GM18858 (cell line): ENCODE data around the gene RASAL2.
"Not testable (repeated sequence)": the region's sequence is repeated elsewhere in the genome, so short reads cannot be mapped to it uniquely, and the experiment has no call there.

Source experiments
- ATAC-seq: cut with Tn5 transposase; IDR thresholded peaks from one replicate; pipeline ENCODE4 v1.9.1; 2021; ENCODE audit not compliant: unreplicated experiment

The RASAL2 gene

GRCh38 chr1:178066908-178067614 lies 26.8 kb upstream of the RASAL2 start:
- ATAC-seq = peak; percentile 99

GRCh38 chr1:178071811-178072210 lies 22.1 kb upstream of the RASAL2 start:
- no peak for ATAC-seq

GRCh38 chr1:178072326-178072725 lies 21.6 kb upstream of the RASAL2 start:
- ATAC-seq = no peak

- ATAC-seq = no peak
Measured at GRCh38 chr1:178075333-178075732, 18.6 kb upstream of the RASAL2 start.

- ATAC-seq = no peak
Measured at GRCh38 chr1:178076607-178077006, 17.3 kb upstream of the RASAL2 start.

GRCh38 chr1:178077917-178078316 lies 16.0 kb upstream of the RASAL2 start:
- ATAC-seq = no peak

DNA sequence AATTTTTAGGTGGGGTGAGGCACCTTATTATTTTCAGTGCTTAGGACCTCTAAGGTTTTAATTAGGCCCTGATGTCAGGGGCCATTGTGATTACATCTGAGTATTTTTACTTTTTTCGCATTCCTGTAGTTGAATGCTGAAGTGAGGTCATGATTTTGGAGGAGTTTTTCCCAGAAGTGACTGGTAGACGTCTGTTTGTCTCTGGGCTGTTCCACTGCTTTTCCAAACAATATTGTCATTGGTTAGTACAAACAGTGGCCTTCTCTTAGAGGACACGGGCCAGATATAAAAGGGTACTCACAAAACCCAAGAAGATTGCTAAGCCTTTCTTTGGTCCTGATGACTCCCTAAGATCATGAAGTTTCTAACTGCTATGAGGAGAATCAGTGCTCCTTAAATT lies 7.6 kb upstream of the RASAL2 start:
- ATAC-seq = no peak

- no peak for ATAC-seq
Measured at GRCh38 chr1:178086766-178087165, 7.1 kb upstream of the RASAL2 start.

- ATAC-seq = no peak
Measured at GRCh38 chr1:178088651-178089050, 5.3 kb upstream of the RASAL2 start.

DNA sequence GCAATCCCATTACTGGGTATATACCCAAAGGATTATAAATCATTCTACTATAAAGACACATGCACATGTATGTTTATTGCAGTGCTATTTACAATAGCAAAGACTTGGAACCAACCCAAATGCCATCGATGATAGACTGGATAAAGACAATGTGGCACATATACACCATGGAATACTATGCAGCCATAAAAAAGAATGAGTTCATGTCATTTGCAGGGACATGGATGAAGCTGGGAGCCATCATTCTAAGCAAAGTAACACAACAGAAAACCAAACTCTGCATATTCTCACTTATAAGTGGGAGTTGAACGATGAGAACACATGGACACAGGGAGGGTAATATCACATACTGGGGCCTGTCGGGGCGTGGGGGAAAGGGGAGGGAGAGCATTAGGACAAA lies 2.5 kb upstream of the RASAL2 start:
- ATAC-seq = not testable (repeated sequence)

DNA sequence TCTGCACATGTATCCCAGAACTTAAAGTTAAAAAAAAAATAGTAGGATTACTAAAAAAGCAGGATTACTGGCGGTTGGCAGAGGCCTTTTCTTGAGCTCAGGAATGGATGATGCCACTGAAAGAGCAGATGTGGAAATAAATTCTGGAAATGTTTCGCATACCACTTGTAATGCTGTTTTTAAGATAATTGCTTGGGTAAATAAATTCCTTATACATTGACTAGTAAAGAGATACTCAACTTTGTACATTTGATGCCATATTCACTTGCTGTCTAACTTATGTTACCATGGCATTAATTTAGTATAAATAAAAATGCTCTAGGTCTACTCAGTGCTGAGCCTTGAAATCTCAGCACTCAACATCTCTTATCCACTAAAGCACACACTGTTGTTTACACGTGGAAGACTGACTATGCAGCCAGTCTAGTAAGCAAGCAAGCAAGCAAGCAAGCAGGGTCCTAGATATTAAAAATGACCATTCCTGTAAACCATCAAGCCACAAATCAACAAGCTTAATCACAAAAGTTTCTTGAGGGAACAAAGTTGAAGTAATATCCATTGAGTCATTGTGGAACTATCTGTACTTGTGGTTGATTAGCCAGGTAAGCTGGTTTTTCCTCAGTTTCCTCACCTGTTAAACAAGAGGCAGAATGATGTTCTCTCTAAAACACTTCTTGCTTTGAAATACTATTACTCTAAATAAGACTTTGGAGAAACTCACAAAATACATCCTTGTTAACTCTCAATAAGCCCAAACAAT lies 1.7 kb upstream of the RASAL2 start:
- no peak for ATAC-seq

- ATAC-seq = no peak
Measured at GRCh38 chr1:178092878-178093493, 918 bp upstream of the RASAL2 start.

- peak; percentile 83 for ATAC-seq
Measured at GRCh38 chr1:178093494-178093950, 382 bp upstream of the RASAL2 start.

- no peak for ATAC-seq
Measured at GRCh38 chr1:178094739-178095645, 1.1 kb downstream of the RASAL2 start.

DNA sequence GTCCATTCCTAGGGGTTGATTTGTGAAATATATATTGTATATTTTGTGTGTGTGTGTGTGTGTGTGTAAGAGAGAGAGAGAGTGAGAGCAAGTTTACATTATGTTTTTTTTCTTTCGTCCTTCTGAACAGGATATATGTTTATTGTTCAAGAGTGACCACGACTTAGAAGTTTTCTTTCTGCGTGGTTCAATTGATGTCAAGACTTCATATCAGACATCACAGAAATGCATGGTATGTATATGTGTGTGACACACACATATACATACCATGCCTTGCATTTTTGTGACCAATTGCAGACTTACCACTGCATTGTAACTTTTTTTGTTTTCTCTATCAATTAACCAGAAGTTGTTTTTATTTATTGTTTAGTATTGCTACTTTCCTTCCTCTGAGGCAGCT lies 2.5 kb downstream of the RASAL2 start:
- no peak for ATAC-seq

DNA sequence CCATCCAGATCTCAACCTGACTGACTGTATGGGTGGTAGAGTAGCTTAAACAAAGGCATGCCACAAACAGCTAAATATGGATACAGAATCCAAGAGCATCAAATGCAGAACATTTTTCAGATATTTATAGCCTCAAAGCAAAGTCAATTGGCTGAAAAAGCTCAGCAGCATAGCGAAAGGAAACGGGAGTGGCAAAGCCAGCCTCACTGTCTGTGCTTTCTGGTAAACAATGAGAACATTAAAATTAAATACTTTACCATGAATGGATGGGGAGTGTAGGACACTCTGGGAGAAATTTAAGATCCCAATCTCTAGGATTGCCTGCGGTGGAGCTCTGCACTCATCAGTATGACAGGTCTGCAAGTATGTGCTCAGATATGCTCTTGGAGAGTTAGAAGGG lies 4.4 kb downstream of the RASAL2 start:
- ATAC-seq = no peak

GRCh38 chr1:178101266-178101630 lies 7.3 kb downstream of the RASAL2 start:
- ATAC-seq = no peak

GRCh38 chr1:178101654-178102053 lies 7.8 kb downstream of the RASAL2 start:
- no peak for ATAC-seq

DNA sequence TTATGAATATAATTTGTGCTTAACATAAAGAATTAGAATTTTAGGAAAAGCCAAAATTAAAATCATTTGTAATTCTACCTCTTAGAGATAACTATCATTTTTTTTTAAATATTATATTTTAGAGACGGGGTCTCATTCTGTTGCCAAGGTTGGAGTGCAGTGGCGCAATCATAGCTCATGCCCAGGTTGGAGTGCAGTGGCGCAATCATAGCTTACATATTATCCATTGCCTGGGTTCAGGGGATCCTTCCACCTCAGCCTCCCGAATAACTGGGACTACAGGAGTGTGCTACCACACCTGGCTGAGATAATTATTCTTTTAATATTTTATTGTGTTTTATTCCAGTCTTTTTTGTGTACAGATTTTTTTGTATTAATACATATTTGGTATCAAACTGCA lies 8.3 kb downstream of the RASAL2 start:
- ATAC-seq = no peak

DNA sequence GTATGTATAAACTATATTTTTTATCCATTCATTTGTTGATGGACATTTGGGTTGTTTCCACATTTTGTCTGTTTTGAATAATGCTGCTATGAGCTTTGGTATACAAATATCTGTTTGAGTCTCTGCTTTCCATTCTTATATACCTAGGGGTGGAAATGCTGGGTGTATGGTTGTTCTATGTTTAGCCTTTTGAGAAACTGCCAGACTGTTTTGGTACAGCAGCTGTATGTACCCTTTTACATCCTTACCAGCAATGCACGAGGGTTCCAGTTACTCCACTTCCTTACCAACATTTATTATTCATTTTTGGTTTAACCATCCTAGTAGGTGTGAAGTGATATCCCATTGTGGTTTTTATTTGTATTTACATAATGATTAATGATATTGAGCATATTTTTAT lies 13.9 kb downstream of the RASAL2 start:
- no peak for ATAC-seq
